ENCODE measurements around the gene ZNF516. TPM values are rescaled to one million over a fixed set of nuclear protein-coding genes. Genes with fewer than 3 reads are reported as not detected.

Gene ZNF516
- polyA plus RNA-seq, 1 experiment: 11.3 TPM

DNA sequence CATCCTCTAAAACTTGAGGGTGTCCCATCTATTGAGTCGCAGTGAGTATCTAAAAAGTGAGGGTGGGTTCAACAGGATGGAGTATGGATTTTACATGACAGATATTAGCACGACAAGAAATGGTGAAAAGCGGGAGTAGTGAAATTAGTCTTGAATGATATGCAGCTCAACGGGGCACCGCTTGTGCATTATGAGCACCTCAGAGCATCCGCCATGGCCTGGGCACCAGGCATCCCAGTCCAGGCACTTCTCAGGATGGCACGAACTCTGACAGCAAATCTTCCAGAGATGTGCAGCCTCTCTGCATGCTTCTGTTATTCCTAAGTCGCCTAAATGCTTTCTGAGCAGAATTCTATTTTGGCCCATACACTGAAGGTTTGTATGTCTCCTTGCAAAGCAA, 57.1 kb downstream of the ZNF516 start:
- no peak overlapping the region for H3K4me3 ChIP-seq (ENCODE audit: low read depth, low read length)
- H3K36me3 ChIP-seq (ENCODE audit: control insufficient read depth, insufficient read depth, low read length): peaks cover 28% of the 10 kb centered on the region
- TF ChIP-seq, protein P1, sequence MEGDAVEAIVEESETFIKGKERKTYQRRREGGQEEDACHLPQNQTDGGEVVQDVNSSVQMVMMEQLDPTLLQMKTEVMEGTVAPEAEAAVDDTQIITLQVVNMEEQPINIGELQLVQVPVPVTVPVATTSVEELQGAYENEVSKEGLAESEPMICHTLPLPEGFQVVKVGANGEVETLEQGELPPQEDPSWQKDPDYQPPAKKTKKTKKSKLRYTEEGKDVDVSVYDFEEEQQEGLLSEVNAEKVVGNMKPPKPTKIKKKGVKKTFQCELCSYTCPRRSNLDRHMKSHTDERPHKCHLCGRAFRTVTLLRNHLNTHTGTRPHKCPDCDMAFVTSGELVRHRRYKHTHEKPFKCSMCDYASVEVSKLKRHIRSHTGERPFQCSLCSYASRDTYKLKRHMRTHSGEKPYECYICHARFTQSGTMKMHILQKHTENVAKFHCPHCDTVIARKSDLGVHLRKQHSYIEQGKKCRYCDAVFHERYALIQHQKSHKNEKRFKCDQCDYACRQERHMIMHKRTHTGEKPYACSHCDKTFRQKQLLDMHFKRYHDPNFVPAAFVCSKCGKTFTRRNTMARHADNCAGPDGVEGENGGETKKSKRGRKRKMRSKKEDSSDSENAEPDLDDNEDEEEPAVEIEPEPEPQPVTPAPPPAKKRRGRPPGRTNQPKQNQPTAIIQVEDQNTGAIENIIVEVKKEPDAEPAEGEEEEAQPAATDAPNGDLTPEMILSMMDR (IDR thresholded peaks at IDR 0.05; ENCODE audit: insufficient read depth, low read depth, low read length): no peak
- DNase-seq (ENCODE audit: low read depth): no peak
- ChIA-PET CTCF (no interaction called here), POLR2A (no interaction called here)
- no peaks in the 10 kb centered on the region for H3K27me3 ChIP-seq (ENCODE audit: control insufficient read depth, insufficient read depth, low read length)

DNA sequence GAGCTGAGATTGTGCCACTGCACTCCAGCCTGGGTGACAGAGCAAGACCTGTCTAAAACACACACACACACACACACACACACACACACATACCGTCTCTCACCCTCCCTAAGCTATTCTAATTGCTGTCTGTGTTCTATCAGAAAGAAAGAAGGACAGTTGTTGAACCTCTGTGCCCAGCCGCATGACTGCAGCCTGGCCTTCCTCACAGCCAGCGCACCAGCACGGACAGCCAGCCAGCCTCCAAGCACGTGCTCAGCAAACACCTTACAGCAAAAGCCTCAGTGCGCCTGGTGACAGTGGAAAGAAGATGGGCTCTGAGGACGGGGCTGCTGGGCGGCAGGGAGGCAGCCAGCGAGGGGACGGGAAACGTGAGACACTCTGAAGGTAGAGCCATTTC, 58.0 kb downstream of the ZNF516 start:
- TF ChIP-seq, protein P1 (IDR thresholded peaks at IDR 0.05; ENCODE audit: insufficient read depth, low read depth, low read length): no peak

DNA sequence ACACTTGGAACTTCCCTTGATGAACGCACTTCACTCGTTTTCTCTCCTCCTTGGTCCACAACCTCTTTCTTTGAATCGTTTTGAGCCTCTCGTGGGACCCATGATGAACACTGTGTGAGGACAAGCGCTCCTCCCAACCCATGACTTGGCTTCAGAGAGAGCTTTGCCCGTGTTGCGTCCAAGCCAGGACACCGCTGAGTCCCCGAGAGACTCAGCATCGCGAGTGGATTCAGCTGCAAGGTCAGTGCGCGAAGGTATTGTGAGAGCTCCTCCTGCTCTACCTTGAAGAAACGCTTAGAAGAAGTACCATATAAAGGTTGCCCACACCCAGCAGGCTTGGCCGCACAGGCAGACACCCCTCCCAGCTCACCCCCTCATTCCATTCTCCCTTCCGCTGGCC, 58.7 kb downstream of the ZNF516 start:
- TF ChIP-seq, protein P1 (IDR thresholded peaks at IDR 0.05; ENCODE audit: insufficient read depth, low read depth, low read length): no peak
- Histone ChIP-seq H3K4me3 (ENCODE audit: low read depth, low read length) (no peak overlapping the region), H3K27me3 (ENCODE audit: control insufficient read depth, insufficient read depth, low read length) (no peaks in the 10 kb centered on the region), H3K36me3 (ENCODE audit: control insufficient read depth, insufficient read depth, low read length) (peaks cover 24% of the 10 kb centered on the region)
- ChIA-PET CTCF (interaction anchor here (0.6 to 1.1 kb wide), 3 partner anchors 11 to 37 kb away, joined by 3 to 4 read pairs (median 3); no protein-coding TSS in a partner anchor), POLR2A (interaction anchor here (0.6 kb wide), 1 partner anchor 75 kb away, joined by 7 read pairs; no protein-coding TSS in a partner anchor)
- no peak for DNase-seq (ENCODE audit: low read depth)

More for the DNA sequence above, 58.0 kb downstream of the ZNF516 start:
- ChIA-PET CTCF (interaction anchor here (0.6 to 1.1 kb wide), 2 partner anchors 12 to 19 kb away, joined by 3 to 4 read pairs; no protein-coding TSS in a partner anchor), POLR2A (no interaction called here)
- Histone ChIP-seq H3K27me3 (ENCODE audit: control insufficient read depth, insufficient read depth, low read length) (no peaks in the 10 kb centered on the region), H3K4me3 (ENCODE audit: low read depth, low read length) (no peak overlapping the region), H3K36me3 (ENCODE audit: control insufficient read depth, insufficient read depth, low read length) (peaks cover 25% of the 10 kb centered on the region)
- no peak for DNase-seq (ENCODE audit: low read depth)

DNA sequence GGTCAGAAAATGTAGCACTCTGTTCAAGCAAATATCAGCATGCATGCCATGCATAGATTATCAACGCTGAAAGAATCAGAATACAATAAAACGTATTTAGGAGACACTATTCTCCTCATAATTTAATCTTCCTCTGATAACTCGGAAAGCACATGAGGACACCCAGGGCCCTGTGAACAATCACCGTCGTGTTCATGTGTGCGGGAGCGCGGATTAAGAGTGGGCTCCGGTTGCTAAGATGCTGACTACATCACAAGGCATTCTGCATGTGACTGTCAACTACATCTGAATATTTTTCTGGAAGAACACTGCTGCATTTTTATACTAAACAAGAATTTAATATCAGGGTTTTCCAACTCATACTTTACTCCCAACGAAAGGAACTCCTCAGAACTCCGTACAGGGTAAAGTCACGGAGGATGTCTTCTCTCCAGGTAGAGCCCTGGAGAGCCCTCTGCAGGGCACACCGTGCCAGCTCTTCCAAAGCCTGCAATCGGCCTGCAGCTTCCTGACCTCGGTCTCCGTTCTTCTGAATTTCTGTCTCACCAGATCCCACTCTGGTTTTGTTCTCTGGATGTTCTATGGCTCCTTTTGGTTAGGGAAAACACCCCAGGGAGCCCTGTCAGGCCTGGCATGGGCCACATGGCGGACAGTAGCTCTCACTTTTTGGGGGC, 59.6 kb downstream of the ZNF516 start:
- DNase-seq (ENCODE audit: low read depth): no peak
- peaks cover 16% of the 10 kb centered on the region for H3K36me3 ChIP-seq (ENCODE audit: control insufficient read depth, insufficient read depth, low read length)
- H3K27me3 ChIP-seq (ENCODE audit: control insufficient read depth, insufficient read depth, low read length): no peaks in the 10 kb centered on the region
- CTCF ChIA-PET: interaction anchor here (0.5 to 1.1 kb wide), 2 partner anchors 9 to 36 kb away, joined by 3 to 4 read pairs; no protein-coding TSS in a partner anchor
- POLR2A ChIA-PET: no interaction called here
- TF ChIP-seq, protein P1 (IDR thresholded peaks at IDR 0.05; ENCODE audit: insufficient read depth, low read depth, low read length): peak; percentile 28; the same call in 1 of the 2 replicates
- no peak overlapping the region for H3K4me3 ChIP-seq (ENCODE audit: low read depth, low read length)

DNA sequence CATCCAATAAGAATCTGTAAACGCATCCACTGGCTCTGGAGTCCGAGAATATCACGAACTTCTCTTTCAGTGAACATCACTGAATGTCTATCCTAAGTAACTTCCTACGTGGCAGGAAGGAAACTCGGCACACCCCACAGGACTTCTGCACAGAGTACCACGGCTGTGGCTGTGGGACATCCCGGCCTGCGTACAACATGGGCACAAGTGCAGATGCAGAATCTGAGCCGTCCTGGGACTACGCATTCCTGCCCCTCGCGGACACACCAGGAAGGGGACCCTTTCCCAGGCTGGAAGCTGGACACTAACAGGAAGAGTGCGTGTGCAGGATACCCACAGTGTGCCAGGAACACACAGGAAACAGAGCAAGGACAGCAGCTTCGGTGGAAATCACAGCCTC, 60.6 kb downstream of the ZNF516 start:
- TF ChIP-seq, protein P1 (IDR thresholded peaks at IDR 0.05; ENCODE audit: insufficient read depth, low read depth, low read length): no peak
- ChIA-PET CTCF (interaction anchor here (0.5 kb wide), 1 partner anchor 8 kb away, joined by 4 read pairs; no protein-coding TSS in a partner anchor), POLR2A (no interaction called here)

More for the DNA sequence above, 60.6 kb downstream of the ZNF516 start:
- Histone ChIP-seq H3K27me3 (ENCODE audit: control insufficient read depth, insufficient read depth, low read length) (no peaks in the 10 kb centered on the region), H3K4me3 (ENCODE audit: low read depth, low read length) (no peak overlapping the region), H3K36me3 (ENCODE audit: control insufficient read depth, insufficient read depth, low read length) (peaks cover 16% of the 10 kb centered on the region)
- DNase-seq (ENCODE audit: low read depth): no peak

All from BJ (cell line).